SH-SY5Y (cell line): ENCODE measurements around the gene IFT122.

ENCODE experiments used
- GATA2 ChIP-seq: IDR thresholded peaks from 2 replicates; pipeline ENCODE4 v1.6.1; 2011; ENCODE audit warnings: mild to moderate bottlenecking, low read depth, low read length
- GATA3 ChIP-seq: IDR thresholded peaks from 2 replicates; pipeline ENCODE4 v1.6.1; 2011; ENCODE audit warnings: low read depth, mild to moderate bottlenecking, low read length, moderate library complexity

DNA sequence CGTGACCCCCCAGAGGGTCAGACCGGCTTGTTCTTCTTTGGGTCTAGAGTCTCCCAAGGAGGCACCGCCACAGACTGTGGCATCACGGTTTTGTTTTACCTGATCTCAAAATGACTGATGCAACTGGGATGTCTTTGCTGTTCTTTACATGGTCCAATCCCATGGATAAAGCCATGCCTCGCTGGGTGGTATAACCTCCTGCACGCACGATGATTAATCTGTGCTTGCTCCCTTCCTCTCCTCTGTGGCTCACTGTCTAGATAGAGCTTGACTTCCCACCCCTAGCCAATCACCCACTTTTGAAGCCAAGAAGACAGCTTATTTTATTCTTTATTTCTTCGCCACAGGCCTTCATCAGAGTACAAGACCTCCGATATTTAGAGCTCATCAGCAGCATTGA is 51.8 kb downstream of the IFT122 start:
- TF ChIP-seq GATA2 (no peak), GATA3 (no peak)
